Measurements from ENCODE around the gene TEPSIN.
A peak's percentile ranks its signal among the peaks of the same experiment; 100 is the strongest.

The TEPSIN gene, protein sequence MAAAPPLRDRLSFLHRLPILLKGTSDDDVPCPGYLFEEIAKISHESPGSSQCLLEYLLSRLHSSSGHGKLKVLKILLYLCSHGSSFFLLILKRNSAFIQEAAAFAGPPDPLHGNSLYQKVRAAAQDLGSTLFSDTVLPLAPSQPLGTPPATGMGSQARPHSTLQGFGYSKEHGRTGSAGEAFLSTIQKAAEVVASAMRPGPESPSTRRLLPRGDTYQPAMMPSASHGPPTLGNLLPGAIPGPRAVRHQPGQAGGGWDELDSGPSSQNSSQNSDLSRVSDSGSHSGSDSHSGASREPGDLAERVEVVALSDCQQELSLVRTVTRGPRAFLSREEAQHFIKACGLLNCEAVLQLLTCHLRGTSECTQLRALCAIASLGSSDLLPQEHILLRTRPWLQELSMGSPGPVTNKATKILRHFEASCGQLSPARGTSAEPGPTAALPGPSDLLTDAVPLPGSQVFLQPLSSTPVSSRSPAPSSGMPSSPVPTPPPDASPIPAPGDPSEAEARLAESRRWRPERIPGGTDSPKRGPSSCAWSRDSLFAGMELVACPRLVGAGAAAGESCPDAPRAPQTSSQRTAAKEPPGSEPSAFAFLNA

DNA sequence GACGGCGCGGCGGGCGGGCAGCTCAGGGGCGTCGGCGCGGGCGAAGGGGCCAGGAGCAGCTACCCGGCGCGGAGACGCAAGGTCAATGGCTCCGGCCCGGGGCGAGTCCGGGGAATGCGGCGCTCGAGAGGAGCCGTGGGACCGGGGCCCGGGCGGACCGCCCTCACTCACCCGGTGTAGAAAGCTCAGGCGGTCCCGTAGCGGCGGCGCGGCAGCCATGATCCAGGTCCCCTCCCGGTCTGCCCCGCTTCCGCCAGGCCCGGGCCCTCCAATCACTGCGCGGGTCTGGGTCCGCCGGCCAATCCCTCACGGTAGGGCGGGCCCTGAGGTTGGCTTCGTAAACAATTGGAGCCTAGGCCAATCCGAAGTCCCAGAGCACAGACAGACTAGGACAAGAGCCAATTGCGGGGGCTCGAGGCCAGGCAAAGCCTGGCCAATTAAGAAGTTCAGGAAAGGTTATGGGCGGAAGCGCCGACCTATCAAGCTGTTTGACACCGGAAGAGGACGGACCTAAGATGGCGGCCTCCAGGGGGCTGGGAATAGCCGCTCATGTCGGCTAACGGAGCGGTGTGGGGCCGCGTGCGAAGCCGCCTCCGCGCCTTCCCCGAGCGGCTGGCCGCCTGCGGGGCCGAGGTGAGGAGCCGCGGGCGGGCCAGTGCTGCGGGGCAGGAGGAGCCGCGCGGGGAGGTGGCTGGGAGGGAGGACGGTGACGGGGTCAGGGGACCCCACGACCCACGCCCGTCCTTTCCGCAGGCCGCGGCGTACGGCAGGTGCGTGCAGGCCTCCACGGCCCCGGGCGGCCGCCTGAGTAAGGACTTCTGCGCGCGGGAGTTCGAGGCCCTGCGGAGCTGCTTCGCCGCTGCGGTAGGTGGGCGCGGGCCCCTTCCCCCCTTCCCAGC lies at the start of gene TEPSIN, which contains the start of gene NDUFAF8:
TSS of gene TEPSIN (minus strand) at position 241 of the 899 bp plus-strand sequence. CDS start at position 219, 22 bp downstream.
TSS of gene NDUFAF8 (plus strand) at position 504 of the 899 bp plus-strand sequence. CDS start at position 550, 46 bp downstream.
- peak; percentile 91 for DNase-seq (ENCODE audit: low read depth)

DNA sequence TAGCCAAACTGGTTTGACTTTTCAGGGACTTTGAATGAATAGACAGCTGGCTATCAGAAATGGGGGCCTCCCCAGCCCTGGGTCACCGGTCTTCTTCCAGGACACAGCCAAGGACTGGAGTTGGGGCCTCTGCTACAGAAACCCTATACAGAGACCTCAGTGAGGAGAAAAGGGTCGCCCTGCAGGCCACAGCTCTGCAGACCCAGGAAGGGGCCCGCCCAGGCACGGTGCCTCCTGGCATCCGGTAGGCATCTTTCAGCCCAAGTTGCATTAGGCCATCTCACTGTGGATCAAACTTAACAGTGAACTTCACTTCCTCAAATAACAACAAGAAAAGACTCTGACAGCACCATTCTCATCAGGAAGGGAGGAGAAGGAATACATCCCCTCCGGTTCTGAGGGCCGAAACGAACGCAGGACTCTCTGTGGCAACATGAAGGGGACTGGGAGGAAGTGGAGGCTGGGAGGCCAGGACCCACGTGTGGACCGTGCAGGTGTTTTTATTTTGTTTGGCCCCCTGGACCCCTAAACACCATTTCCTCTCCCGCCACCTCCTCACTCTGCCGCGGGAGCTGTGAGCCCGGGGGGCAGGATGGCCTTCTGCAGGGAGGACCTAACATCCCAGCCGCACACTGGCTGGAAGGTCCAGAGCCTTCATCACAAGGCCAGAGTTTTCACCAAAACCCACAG lies 49.0 kb upstream of the TEPSIN start:
- DNase-seq (ENCODE audit: low read depth): no peak

GRCh38 chr17:81287152-81287551 lies 48.3 kb upstream of the TEPSIN start:
- DNase-seq (ENCODE audit: low read depth): no peak

DNA sequence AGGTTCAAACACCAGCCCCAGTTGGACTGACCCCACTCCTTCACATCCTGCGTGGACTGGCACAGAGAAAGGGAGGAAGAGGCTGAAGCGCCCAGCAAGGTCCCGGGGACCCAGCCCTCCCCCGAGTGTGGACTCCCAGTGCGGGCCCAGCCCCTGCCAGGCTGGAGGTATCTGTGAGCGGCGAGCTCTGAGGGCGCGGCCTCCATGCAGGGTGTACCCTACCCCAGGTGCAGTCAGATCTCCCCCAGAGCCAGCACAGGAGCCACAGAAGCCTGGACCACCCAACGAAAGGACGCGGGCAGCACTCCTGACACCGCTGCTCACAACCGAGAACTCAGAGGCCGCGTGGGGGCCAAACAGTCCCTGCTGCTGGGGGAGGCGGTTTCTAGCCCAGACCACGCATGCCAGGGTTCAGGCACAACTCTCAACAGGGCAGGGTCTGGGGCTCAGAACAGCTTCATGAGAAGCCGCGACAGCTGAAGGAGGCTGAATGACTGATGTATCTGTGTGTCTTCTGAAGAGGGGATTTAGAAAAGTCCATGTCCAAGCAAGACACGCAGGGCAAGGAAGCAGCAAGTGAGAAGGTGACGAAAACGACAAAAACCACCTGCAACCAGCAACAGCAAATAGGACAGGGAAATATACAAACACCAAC lies 47.8 kb upstream of the TEPSIN start:
- no peak for DNase-seq (ENCODE audit: low read depth)

DNA sequence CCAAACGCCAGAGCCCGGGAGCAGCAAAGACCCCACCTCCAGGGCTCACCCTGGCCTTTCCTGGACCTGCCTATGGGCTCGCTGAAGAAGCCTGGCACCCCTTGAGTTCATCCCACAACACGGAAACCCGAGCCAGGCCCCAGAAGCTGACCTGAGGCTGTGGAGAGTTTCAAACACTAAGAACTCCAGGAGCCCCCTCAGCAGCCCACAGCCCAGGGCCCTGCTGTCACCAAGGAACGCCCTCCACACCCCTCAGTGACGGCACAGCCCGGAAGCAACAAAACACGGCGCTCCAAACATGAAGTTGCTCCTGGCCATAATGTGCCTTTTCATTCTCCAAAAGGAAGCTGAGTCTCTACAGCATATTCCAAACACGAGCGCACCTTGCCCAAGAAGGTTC lies 47.0 kb upstream of the TEPSIN start:
- no peak for DNase-seq (ENCODE audit: low read depth)

- no peak for DNase-seq (ENCODE audit: low read depth)
Measured at GRCh38 chr17:81285179-81285878, 46.5 kb upstream of the TEPSIN start.

DNA sequence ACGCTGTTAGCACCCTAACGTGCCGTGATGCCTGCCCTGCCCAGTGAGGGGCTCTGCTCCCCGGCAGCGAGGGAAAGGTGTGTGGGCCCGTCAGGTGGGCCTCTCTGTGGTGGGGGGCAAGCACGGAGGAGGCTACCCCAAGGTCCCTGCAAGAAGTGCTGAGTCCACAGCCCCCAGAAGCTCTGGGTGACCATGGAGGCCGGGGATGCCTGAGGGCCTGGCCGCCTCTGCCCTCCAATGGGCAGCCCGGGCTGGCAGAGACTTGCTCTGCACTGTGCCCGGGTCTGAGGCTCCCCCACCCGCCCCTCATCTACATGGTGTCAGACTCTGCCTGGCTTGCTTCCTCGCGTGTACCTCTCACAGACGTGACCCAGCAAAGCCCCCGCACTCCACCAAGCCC lies 44.0 kb upstream of the TEPSIN start:
- DNase-seq (ENCODE audit: low read depth): no peak

GRCh38 chr17:81282141-81282540 lies 43.3 kb upstream of the TEPSIN start:
- DNase-seq (ENCODE audit: low read depth): no peak

DNA sequence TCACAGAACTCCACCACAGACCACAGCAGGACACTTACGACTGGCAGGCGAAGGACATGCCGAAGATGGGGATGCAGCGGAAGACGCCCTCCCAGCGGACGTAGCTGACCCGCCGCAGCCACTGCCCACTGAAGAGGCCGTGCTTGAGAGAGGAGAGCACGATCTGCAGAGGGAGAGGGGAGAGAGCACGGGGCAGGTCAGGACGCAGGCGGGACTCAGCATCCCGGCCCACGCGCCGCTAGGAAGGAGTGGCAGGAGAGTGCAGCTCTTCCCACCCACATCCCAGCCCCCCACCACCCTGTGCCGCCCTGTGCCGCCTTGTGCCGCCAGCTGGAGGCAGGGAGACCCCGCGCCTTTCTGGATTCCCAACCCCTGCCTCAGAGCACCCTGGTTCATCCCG lies 41.7 kb upstream of the TEPSIN start:
- no peak for DNase-seq (ENCODE audit: low read depth)

DNA sequence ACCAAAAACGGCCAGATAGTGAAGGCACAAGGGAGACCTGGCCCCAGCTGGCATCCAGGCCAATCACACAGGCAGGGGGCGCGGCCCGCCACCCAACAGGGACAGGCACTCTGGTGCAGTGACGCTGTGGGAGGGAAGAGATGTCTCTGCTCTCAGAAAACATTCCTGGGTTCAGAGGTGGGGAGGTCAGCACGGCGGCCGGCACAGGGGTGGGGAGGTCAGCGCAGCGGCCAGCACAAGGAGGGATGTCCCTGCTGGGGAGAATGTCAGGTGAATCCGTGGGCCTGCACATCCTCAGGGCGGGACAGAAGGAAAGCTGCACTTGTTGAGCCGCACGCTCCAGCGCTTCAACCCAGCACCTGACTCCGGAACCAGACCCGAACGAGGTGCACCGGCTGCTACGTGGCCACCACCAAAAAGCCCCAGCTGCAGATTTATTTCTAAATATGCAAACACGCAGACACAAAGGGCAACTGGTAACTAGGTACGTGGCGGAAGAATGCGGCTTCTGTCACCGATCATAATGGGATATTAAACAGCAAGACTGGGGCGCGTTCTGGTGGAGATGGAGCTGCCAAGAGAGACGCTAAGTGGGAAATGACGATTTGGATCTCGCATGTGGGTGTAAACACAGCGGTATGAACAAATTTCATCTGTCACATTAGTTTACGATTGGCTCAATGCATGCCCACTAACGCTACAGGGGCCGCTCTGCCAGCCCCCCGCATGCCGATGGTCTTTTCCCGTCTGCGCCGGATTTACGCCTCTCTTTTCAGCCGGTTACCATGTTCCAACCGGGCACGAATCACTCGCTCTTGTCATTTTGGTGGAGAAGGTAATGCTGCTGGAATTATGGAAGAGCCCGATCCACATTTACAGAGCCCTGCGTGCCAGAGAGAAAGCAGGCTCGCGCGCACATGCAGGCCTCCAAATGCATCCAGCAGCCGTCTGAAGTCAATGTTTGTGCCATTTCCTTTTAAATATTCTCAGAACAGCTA lies 40.7 kb upstream of the TEPSIN start:
- no peak for DNase-seq (ENCODE audit: low read depth)

- DNase-seq (ENCODE audit: low read depth): no peak
Measured at GRCh38 chr17:81278831-81279230, 40.0 kb upstream of the TEPSIN start.

DNA sequence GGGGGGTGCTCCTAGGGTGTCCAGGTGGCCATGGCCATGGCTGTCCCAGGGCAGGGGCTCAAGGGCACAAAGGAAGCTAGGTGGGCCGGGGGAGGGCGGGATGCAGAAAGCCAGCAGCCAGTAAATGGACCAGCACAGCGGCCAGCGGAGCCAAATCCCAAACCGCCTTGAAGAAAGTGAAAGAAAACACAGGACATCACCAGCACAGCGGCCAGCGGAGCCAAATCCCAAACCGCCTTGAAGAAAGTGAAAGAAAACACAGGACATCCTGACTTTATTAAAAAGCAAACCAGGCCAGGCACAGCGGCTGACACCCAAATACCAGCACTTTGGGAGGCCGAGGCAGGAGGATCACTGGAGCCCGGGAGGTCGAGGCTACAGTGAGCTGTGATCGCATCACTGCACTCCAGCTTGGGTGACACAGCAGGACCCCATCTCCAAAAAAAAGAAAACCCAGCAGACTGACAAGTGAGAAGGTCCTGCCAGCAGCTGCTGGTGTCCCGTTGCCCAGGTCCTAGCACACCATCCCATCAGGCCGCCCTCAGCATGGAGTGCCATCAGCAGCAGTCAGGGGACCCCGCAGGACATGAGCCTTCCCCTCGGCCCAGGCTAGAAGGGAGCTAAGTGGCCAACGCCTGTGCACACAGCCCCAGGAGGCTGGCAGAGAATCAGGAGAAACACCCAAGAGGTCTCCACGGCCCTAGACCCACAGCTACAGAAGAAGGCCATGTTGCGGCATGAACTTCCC lies 39.3 kb upstream of the TEPSIN start:
- DNase-seq (ENCODE audit: low read depth): no peak

GRCh38 chr17:81277421-81277820 lies 38.6 kb upstream of the TEPSIN start:
- no peak for DNase-seq (ENCODE audit: low read depth)

- no peak for DNase-seq (ENCODE audit: low read depth)
Measured at GRCh38 chr17:81276781-81277180, 37.9 kb upstream of the TEPSIN start.

DNA sequence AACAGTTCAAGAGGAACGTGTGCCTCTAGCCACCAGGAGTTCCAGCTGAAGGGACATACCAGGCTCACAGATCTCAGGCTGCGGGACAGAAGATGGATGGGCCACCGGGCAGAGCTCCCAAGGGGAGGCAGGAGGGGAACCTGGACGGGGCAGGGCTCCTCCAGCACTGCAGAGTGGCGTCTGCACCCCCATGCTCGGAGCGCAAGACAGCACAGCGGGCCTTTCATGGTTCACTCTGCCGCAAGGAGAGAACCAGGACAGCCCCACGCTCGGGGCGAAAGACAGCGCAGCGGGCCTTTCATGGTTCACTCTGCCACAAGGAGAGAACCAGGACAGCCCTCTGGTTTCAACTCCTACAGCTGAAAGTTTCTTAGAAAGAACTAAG lies 35.6 kb upstream of the TEPSIN start:
- DNase-seq (ENCODE audit: low read depth): no peak

GRCh38 chr17:81273698-81274470 lies 35.0 kb upstream of the TEPSIN start:
- DNase-seq (ENCODE audit: low read depth): no peak

DNA sequence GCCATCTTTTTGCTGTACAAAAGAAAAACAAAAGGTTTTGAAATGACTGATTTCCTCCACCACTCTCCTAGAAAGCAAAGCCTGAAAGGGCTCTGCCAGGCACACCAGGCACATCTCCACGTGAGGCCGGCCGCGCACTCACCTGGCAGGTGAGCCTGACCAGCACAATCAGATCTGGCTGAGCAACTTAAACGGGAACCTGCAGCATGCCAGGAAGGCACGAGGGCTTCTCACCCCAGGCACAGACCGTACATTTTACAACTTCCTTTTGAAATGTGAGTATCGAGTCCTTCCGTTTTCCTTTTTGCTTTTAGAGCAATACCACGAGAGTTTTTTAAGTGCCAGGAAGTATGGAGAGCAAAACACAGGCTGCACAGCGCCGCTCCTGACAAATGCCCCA lies 33.8 kb upstream of the TEPSIN start:
- DNase-seq (ENCODE audit: low read depth): no peak

DNA sequence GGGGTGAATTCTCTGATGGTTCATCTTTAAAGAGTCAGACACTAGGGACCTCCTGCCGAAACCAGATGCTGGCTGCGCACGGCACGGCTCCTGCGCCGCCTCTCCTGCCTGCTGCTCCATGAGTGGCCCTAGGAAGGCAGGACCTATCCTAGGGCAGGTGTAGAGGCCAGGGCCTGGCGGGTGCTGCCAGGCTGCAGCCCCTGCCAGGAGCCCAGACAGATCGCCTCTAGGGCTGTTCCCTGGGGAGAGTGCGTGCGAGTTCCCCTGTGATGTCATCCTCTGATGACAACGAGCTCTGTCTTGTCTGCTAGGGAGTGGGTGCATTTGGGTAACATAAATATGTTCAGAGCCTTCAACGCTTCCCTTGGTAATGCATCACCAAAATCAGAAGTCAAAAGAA lies 32.4 kb upstream of the TEPSIN start:
- DNase-seq (ENCODE audit: low read depth): no peak

Data from stimulated activated CD8-positive, alpha-beta memory T cell treated with anti-CD3 and anti-CD28 coated beads, Interleukin-12 subunit alpha, Interleukin-12 subunit beta, amount 100 ng/mL, for 1 hour (primary cell).